Muscle of arm (tissue), 12 donors: Measurements from ENCODE around the gene ZNF749. TPM values are rescaled to one million over a fixed set of nuclear protein-coding genes. Genes with fewer than 3 reads are reported as not detected.
A peak's percentile ranks its signal among the peaks of the same experiment; 100 is the strongest.
"Not testable (repeated sequence)": the region's sequence is repeated elsewhere in the genome, so short reads cannot be mapped to it uniquely, and the experiment has no call there.

Experiments
- DNase-seq: peaks from one replicate; pipeline ENCODE4 v3.0.0-alpha.2; 2013
- polyA plus RNA-seq, 12 donors: library from polyadenylated mRNA; unstranded; fragments of 120-200 nt; gene quantifications; one replicate each; pipeline ENCODE4 v1.2.1, GENCODE V29; 2013; ENCODE audit not compliant: insufficient read length in 12 of 12

ZNF749 gene
- polyA plus RNA-seq, 12 donors: 3.4 to 9.7 (median 7.6) TPM; not detected in 1

- no peak for DNase-seq
Observed at GRCh38 chr19:57452307-57452706, 17.2 kb downstream of the ZNF749 start.

- DNase-seq: no peak
Observed at GRCh38 chr19:57465680-57466381, 30.7 kb downstream of the ZNF749 start.

DNA sequence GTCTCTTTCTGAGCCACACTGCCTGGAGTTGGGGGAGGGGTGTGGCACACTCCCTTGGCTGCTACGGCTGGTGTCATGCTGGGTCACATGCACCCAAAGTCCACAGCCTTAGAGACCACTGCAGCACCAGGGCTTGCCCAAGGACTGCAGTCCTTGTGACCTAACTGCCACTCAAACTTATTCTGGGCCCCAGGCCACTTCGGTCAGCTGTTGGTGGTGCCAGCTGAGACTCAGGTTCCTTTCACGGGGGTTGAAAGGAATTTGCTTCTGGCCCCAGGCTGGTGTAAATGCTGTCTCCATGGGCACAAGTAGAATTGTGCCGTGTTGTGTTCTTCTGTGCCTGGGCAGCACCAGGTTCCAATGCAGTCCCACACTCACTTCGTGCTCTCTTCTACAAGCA lies 31.4 kb downstream of the ZNF749 start:
- DNase-seq: no peak

- DNase-seq: no peak
Observed at GRCh38 chr19:57473646-57474045, 38.5 kb downstream of the ZNF749 start.

- peak; percentile 94 for DNase-seq
Observed at GRCh38 chr19:57477191-57478008, 42.3 kb downstream of the ZNF749 start, which contains the start of gene ZNF772. Gene ZNF772 (minus strand): TSS chr19:57477566. CDS start chr19:57477309, 257 bp downstream.

- peak; percentile 94 for DNase-seq
Observed at GRCh38 chr19:57487477-57488298, 52.6 kb downstream of the ZNF749 start, which contains the start of gene ZNF419. Gene ZNF419 (plus strand): TSS chr19:57487750. CDS start chr19:57487951, 201 bp downstream.

DNA sequence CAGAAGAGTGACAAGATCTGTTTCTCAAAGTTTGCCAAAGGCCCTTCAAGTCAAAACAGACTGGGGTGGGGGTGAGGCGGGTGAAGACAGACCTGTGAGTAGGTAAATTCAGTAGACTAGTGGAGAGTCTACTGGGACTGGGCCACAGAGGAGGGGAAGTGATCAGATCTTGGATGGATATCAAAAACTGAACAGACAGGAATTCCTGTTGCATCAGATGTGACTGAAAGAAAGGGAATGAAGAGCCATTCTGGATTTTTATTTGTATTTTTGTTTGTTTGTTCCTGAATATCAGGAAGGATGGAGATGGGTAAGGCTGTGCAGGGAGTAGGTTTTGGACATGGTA lies 53.1 kb downstream of the ZNF749 start:
- not testable (repeated sequence) for DNase-seq

Other genes starting within 250 kb of the ZNF749 start
- 10 to 100 TPM in 9 of 12 donors, 1 to 10 TPM in 2, not detected in 1; 9.5 to 15.6 (median 14.1) TPM for gene ZNF264, start 243.8 kb upstream of the ZNF749 start, polyA plus RNA-seq
- gene AURKC, start 204.3 kb upstream of the ZNF749 start, polyA plus RNA-seq: 1 to 10 TPM in 7 of 12 donors, under 1 TPM in 3, not detected in 2; 0.62 to 2.2 (median 1.3) TPM
- gene ZNF805, start 194.7 kb upstream of the ZNF749 start, polyA plus RNA-seq: 1 to 10 TPM in 10 of 12 donors, not detected in 2; 4.3 to 6.2 (median 5.6) TPM
- 1 to 10 TPM in 10 of 12 donors, not detected in 2; 2.3 to 5.7 (median 3.7) TPM for gene ZNF460, start 154.8 kb upstream of the ZNF749 start, polyA plus RNA-seq
- gene ZNF543, start 114.9 kb upstream of the ZNF749 start, polyA plus RNA-seq: 1 to 10 TPM in 11 of 12 donors, not detected in 1; 4.7 to 7.1 (median 6.1) TPM
- gene ZNF304, start 84.1 kb upstream of the ZNF749 start, polyA plus RNA-seq: 10 to 100 TPM in 7 of 12 donors, 1 to 10 TPM in 4, not detected in 1; 8.9 to 12.5 (median 10.2) TPM
- gene TRAPPC2B, start 71.8 kb upstream of the ZNF749 start, polyA plus RNA-seq: 10 to 100 TPM in 10 of 12 donors, not detected in 2; 12.0 to 18.6 (median 15.0) TPM
- 1 to 10 TPM in 10 of 12 donors, not detected in 2; 2.2 to 6.1 (median 3.6) TPM for gene ZNF547, start 71.8 kb upstream of the ZNF749 start, polyA plus RNA-seq
- 10 to 100 TPM in 11 of 12 donors, not detected in 1; 12.6 to 46.8 (median 20.3) TPM for gene ZNF548, start 45.5 kb upstream of the ZNF749 start, polyA plus RNA-seq
- gene ZNF17, start 24.2 kb upstream of the ZNF749 start, polyA plus RNA-seq: 10 to 100 TPM in 3 of 12 donors, 1 to 10 TPM in 8, not detected in 1; 6.3 to 16.4 (median 8.4) TPM
- 1 to 10 TPM in 8 of 12 donors, under 1 TPM in 2, not detected in 2; 0.90 to 4.0 (median 1.6) TPM for gene VN1R1, start 21.8 kb downstream of the ZNF749 start, polyA plus RNA-seq
- gene ZNF772, start 42.2 kb downstream of the ZNF749 start, polyA plus RNA-seq: 10 to 100 TPM in 8 of 12 donors, 1 to 10 TPM in 2, not detected in 2; 9.2 to 17.3 (median 11.2) TPM
- 10 to 100 TPM in 7 of 12 donors, 1 to 10 TPM in 4, not detected in 1; 8.0 to 13.4 (median 10.2) TPM for gene ZNF419, start 52.4 kb downstream of the ZNF749 start, polyA plus RNA-seq
- gene ZNF773, start 64.6 kb downstream of the ZNF749 start, polyA plus RNA-seq: 10 to 100 TPM in 1 of 12 donors, 1 to 10 TPM in 10, not detected in 1; 6.4 to 16.4 (median 7.6) TPM
- gene ZNF549, start 92.0 kb downstream of the ZNF749 start, polyA plus RNA-seq: 10 to 100 TPM in 2 of 12 donors, 1 to 10 TPM in 9, not detected in 1; 6.0 to 11.0 (median 7.4) TPM
- gene ZNF550, start 124.5 kb downstream of the ZNF749 start, polyA plus RNA-seq: 10 to 100 TPM in 10 of 12 donors, 1 to 10 TPM in 1, not detected in 1; 6.1 to 14.4 (median 12.3) TPM
- gene ZNF416, start 143.6 kb downstream of the ZNF749 start, polyA plus RNA-seq: 1 to 10 TPM in 10 of 12 donors, not detected in 2; 4.8 to 6.8 (median 5.4) TPM
- gene ZIK1, start 148.8 kb downstream of the ZNF749 start, polyA plus RNA-seq: 1 to 10 TPM in 11 of 12 donors, not detected in 1; 3.3 to 8.8 (median 6.7) TPM
- gene ZNF530, start 164.6 kb downstream of the ZNF749 start, polyA plus RNA-seq: 1 to 10 TPM in 10 of 12 donors, not detected in 2; 3.0 to 4.4 (median 3.6) TPM
- gene ZNF134, start 178.9 kb downstream of the ZNF749 start, polyA plus RNA-seq: 10 to 100 TPM in 11 of 12 donors, not detected in 1; 12.1 to 21.8 (median 14.2) TPM
- gene ZNF211, start 197.8 kb downstream of the ZNF749 start, polyA plus RNA-seq: 10 to 100 TPM in 11 of 12 donors, not detected in 1; 12.0 to 28.5 (median 16.9) TPM
- under 1 TPM in 1 of 12 donors, not detected in 11; 0.30 TPM for gene ZSCAN4, start 233.6 kb downstream of the ZNF749 start, polyA plus RNA-seq
- gene ZNF551, start 246.7 kb downstream of the ZNF749 start, polyA plus RNA-seq: 1 to 10 TPM in 11 of 12 donors, not detected in 1; 4.7 to 9.6 (median 7.6) TPM